Measurements from ENCODE around the gene DDX10.

- TF ChIP-seq PBX3 (IDR thresholded peaks at IDR 0.05): no peak
- no peak for TF ChIP-seq USF1 (IDR thresholded peaks at IDR 0.05; ENCODE audit: borderline replicate concordance, low read depth)
- no peak for TF ChIP-seq EZH2phosphoT487 (IDR thresholded peaks at IDR 0.05; ENCODE audit: borderline replicate concordance, low read depth)
- TF ChIP-seq YY1 (IDR thresholded peaks at IDR 0.05; ENCODE audit: low read depth): no peak
- no peak for TF ChIP-seq GATA2 (CRISPR knock-in tag; IDR thresholded peaks at IDR 0.05)
- TF ChIP-seq RAD21 (IDR thresholded peaks at IDR 0.05; ENCODE audit: low read length): no peak
- TF ChIP-seq, protein P1, sequence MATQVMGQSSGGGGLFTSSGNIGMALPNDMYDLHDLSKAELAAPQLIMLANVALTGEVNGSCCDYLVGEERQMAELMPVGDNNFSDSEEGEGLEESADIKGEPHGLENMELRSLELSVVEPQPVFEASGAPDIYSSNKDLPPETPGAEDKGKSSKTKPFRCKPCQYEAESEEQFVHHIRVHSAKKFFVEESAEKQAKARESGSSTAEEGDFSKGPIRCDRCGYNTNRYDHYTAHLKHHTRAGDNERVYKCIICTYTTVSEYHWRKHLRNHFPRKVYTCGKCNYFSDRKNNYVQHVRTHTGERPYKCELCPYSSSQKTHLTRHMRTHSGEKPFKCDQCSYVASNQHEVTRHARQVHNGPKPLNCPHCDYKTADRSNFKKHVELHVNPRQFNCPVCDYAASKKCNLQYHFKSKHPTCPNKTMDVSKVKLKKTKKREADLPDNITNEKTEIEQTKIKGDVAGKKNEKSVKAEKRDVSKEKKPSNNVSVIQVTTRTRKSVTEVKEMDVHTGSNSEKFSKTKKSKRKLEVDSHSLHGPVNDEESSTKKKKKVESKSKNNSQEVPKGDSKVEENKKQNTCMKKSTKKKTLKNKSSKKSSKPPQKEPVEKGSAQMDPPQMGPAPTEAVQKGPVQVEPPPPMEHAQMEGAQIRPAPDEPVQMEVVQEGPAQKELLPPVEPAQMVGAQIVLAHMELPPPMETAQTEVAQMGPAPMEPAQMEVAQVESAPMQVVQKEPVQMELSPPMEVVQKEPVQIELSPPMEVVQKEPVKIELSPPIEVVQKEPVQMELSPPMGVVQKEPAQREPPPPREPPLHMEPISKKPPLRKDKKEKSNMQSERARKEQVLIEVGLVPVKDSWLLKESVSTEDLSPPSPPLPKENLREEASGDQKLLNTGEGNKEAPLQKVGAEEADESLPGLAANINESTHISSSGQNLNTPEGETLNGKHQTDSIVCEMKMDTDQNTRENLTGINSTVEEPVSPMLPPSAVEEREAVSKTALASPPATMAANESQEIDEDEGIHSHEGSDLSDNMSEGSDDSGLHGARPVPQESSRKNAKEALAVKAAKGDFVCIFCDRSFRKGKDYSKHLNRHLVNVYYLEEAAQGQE (IDR thresholded peaks at IDR 0.05; ENCODE audit: low read depth, low read length): no peak
- no peak for TF ChIP-seq RFX5 (IDR thresholded peaks at IDR 0.05; ENCODE audit: low read length)
- TF ChIP-seq MXI1 (IDR thresholded peaks at IDR 0.05; ENCODE audit: low read depth, low read length): no peak
- TF ChIP-seq CTCF (IDR thresholded peaks at IDR 0.05): no peak
- no peak for TF ChIP-seq EP300 (IDR thresholded peaks at IDR 0.05; ENCODE audit: borderline replicate concordance in 1 of 2, low read depth in 1 of 2, low read length in 1 of 2)
- TF ChIP-seq, protein P2, sequence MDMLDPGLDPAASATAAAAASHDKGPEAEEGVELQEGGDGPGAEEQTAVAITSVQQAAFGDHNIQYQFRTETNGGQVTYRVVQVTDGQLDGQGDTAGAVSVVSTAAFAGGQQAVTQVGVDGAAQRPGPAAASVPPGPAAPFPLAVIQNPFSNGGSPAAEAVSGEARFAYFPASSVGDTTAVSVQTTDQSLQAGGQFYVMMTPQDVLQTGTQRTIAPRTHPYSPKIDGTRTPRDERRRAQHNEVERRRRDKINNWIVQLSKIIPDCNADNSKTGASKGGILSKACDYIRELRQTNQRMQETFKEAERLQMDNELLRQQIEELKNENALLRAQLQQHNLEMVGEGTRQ (IDR thresholded peaks at IDR 0.05; ENCODE audit: borderline replicate concordance, low read depth, low read length): no peak
- TF ChIP-seq FOXJ3 (CRISPR knock-in tag; IDR thresholded peaks at IDR 0.05): no peak
These were observed 215.6 kb downstream of the DDX10 start for GRCh38 chr11:108880510-108880909.

All from SK-N-SH (cell line).